ENCODE measurements around the gene KCNT2. TPM values are rescaled to one million over a fixed set of nuclear protein-coding genes. Genes with fewer than 3 reads are reported as not detected.

KCNT2 gene
- total RNA-seq, 1 experiment from 2014 or later = not detected

DNA sequence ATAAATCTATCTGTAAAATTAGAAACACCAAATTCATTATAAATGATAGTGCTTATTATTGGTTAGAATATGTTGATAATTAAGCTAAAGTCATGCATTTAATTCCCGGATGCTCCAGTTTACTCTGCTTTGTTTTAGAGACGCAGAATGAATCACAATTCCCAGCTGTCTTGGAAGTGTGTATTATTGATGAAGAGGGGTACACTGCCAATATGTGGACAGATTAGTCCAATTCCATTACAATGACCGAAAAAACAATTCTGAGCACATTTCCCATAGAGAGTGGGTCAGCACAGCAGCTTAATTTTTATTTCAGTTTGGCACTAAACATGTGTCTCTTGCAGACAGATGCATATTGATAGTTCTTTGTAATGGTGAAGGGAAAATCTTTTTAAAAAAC, 146.7 kb downstream of the KCNT2 start:
- no peak overlapping the region for H3K27ac ChIP-seq (ENCODE audit: low read depth, low read length)
- no peak overlapping the region for H2AFZ ChIP-seq (ENCODE audit: low read depth, low read length, poor library complexity, severe bottlenecking)
- H3K9ac ChIP-seq (ENCODE audit: low read length) = no peak overlapping the region
- no peaks in the 10 kb centered on the region for H3K36me3 ChIP-seq (ENCODE audit: control insufficient read depth in 1 of 2, insufficient read depth in 2 of 2, low read length in 2 of 2)
- no peaks in the 10 kb centered on the region for H3K79me2 ChIP-seq (ENCODE audit: insufficient read depth, low read length)
- DNase-seq (ENCODE audit: low read depth, low spot score) (no peak), ATAC-seq (no peak)
- H3K9me3 ChIP-seq (ENCODE audit: control insufficient read depth in 1 of 2, insufficient read depth in 1 of 2, low read depth in 1 of 2, low read length in 2 of 2) = no peaks in the 10 kb centered on the region
- no TSS peak for BruUV-seq (replicated peaks)
- no peaks in the 10 kb centered on the region for H4K20me1 ChIP-seq (ENCODE audit: insufficient read depth)
- ChIA-PET POLR2A (no interaction called here), RAD21 (ENCODE audit: low non-redundant PET in 1 of 2, low total read pairs in 2 of 2, uncharacterized antibody in 2 of 2, unreplicated experiment in 2 of 2) (no interaction called here), CTCF (no interaction called here)
- no peaks in the 10 kb centered on the region for H3K27me3 ChIP-seq (ENCODE audit: insufficient read depth, low read length)
- TF ChIP-seq EGR1 (IDR thresholded peaks at IDR 0.05; ENCODE audit: low read depth) = no peak
- no peak for TF ChIP-seq CTCF (IDR thresholded peaks at IDR 0.05 in 2 of 3, conservative IDR thresholded peaks at IDR 0.05 in 1 of 3; ENCODE audit: borderline replicate concordance in 1 of 3, insufficient read depth in 1 of 3, low read depth in 2 of 3, low read length in 2 of 3)
- no peak for TF ChIP-seq POLR2AphosphoS5 (IDR thresholded peaks at IDR 0.05; ENCODE audit: low read depth, low read length)
- no peak for TF ChIP-seq SIN3A (IDR thresholded peaks at IDR 0.05; ENCODE audit: low read depth)
- no peak for TF ChIP-seq SP1 (IDR thresholded peaks at IDR 0.05; ENCODE audit: low read depth)
- no peak for TF ChIP-seq FOSL1 (IDR thresholded peaks at IDR 0.05; ENCODE audit: low read depth)
- TF ChIP-seq TCF7L2 (IDR thresholded peaks at IDR 0.05; ENCODE audit: borderline replicate concordance, extremely low read depth, insufficient read depth, insufficient read length) = no peak
- no peak overlapping the region for H3K4me2 ChIP-seq (ENCODE audit: low read length)
- H3K9me2 ChIP-seq (ENCODE audit: insufficient read depth) = no peaks in the 10 kb centered on the region
- no peaks in the 10 kb centered on the region for H3K4me1 ChIP-seq (ENCODE audit: control insufficient read depth in 1 of 2, insufficient read depth in 2 of 2, low read length in 2 of 2)
- no peak overlapping the region for H3K4me3 ChIP-seq (replicated peaks in 1 of 2; ENCODE audit: low read depth in 1 of 2, low read length in 2 of 2)
- intact Hi-C loops (cut with micrococcal nuclease) = no loop called here

DNA sequence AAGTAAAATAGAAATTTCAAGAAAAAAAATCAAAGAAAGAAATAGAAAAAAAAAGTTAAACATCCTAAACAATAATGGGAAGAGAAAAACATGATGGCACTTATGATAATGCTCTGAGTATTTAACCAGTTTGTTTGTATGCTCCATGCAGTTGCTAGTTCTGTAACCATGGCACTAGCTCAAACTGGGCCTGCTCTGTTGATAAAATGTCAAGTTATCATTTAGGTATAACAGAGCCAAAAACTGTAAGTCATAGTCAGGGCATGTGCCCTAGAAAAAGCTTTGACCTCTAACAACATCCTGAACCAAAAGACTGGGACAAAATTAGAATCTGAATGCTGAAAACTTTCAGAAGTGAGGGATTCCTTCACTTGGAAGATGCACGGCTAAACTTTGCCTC, 148.9 kb downstream of the KCNT2 start:
- Histone ChIP-seq H3K4me3 (replicated peaks in 1 of 2; ENCODE audit: low read depth in 1 of 2, low read length in 2 of 2) (no peak overlapping the region), H2AFZ (ENCODE audit: low read depth, low read length, poor library complexity, severe bottlenecking) (no peak overlapping the region), H4K20me1 (ENCODE audit: insufficient read depth) (no peaks in the 10 kb centered on the region), H3K9ac (ENCODE audit: low read length) (no peak overlapping the region), H3K27ac (ENCODE audit: low read depth, low read length) (no peak overlapping the region), H3K4me2 (ENCODE audit: low read length) (no peak overlapping the region), H3K4me1 (ENCODE audit: control insufficient read depth in 1 of 2, insufficient read depth in 2 of 2, low read length in 2 of 2) (no peaks in the 10 kb centered on the region), H3K79me2 (ENCODE audit: insufficient read depth, low read length) (no peaks in the 10 kb centered on the region), H3K9me2 (ENCODE audit: insufficient read depth) (no peaks in the 10 kb centered on the region), H3K9me3 (ENCODE audit: control insufficient read depth in 1 of 2, insufficient read depth in 1 of 2, low read depth in 1 of 2, low read length in 2 of 2) (no peaks in the 10 kb centered on the region), H3K27me3 (ENCODE audit: insufficient read depth, low read length) (no peaks in the 10 kb centered on the region), H3K36me3 (ENCODE audit: control insufficient read depth in 1 of 2, insufficient read depth in 2 of 2, low read length in 2 of 2) (no peaks in the 10 kb centered on the region)
- RAD21 ChIA-PET (ENCODE audit: low non-redundant PET in 1 of 2, low total read pairs in 2 of 2, uncharacterized antibody in 2 of 2, unreplicated experiment in 2 of 2) = no interaction called here
- ATAC-seq (no peak), DNase-seq (ENCODE audit: low read depth, low spot score) (no peak)
- BruUV-seq (replicated peaks) = no TSS peak
- POLR2A ChIA-PET = no interaction called here
- CTCF ChIA-PET = no interaction called here
- no peak for TF ChIP-seq FOSL1 (IDR thresholded peaks at IDR 0.05; ENCODE audit: low read depth)
- TF ChIP-seq SP1 (IDR thresholded peaks at IDR 0.05; ENCODE audit: low read depth) = no peak
- intact Hi-C loops (cut with micrococcal nuclease) = no loop called here

Measured in HCT116 (cell line).